ENCODE data around the gene PRIMA1.

Gene PRIMA1

DNA sequence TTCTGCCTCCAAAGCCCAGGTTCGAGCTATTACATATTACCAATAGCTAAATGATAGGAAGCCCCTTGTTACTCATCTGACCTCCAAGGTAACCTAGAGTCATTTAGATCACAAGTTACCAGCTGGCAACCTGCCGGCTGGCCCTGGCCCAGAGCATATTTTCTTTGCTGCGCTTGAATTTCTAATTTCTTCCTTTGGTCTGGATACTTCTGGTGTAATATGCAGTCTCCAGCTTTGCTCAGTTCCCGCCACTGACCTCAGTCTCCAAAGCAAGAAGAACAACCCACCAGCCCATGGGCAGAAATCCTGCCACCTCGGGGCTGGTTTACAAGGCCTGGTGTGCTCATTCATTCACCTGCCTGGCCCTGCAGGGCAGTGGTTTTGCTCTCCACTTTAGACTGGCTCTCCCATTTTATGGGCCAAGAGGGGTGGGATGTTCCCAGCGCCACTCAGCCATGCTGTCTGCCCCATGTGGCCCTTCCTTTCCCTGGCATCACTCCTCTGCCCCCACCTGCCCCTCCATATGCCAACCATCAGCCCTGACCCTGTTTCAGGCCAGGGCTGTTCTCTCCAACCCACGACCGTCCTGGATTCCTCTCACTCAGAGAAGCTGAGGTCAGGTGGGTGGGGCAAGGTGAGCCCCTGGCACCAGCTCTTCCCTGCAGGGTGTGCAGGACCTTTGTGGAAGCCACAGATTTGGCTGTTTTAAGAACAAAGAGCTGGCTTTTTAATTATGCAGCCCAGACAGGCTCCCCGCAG, 76.0 kb downstream of the PRIMA1 start:
- DNase-seq (ENCODE audit: low spot score): no peak

GRCh38 chr14:93709249-93709648, 79.0 kb downstream of the PRIMA1 start:
- no peak for DNase-seq (ENCODE audit: low spot score)

DNA sequence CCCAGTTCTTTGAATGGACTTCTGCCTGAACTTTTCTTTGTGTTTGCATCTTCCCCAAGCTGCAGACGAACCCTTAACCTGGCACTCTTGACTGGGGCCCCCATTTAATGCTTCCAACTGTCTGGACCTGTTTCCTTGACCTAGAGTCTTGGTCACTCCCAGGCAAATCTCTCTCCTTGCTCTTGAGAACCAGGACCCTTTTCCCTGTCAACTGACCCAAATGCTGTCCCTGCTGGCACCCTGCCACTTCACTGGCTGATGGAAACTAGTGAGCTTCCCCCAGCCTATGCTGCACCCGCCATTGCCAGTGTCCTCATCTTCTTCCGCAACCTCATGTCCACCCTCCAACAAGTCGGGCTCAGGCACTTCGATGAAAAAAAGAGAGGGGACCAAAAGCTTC, 79.5 kb downstream of the PRIMA1 start:
- no peak for DNase-seq (ENCODE audit: low spot score)

GRCh38 chr14:93708311-93708734, 80.0 kb downstream of the PRIMA1 start:
- DNase-seq (ENCODE audit: low spot score): no peak

- no peak for DNase-seq (ENCODE audit: low spot score)
Observed at GRCh38 chr14:93707475-93707874, 80.8 kb downstream of the PRIMA1 start.

DNA sequence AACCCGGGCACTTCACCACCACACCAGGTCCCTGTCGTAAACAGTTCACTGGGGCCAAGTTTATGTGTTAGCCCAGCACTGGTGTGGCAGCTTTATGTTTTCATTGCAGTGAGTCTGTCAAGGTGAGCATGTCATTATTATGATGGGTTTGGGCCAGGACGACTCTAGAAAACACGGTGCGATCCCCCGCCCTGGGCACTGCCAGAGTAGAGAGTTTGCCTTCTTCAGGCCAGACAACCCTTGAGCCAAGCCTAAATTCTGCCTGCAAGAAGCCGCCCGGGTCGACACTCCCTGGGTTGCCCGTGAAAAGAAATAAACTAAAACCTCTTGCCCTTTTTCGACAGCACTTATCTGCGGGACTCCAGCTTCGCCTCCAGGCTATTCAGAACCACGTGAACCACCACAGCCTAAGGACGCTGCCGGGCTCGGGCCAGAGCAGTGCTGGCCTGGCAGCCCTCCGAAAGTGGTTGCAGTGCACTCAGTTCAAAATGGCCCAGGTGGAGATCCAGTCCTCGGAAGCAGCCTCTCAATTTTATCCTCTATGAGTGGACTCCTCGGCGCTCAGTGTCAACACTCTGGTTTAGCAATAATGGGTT, 81.8 kb downstream of the PRIMA1 start:
- DNase-seq (ENCODE audit: low spot score): no peak

GRCh38 chr14:93705513-93706156, 82.7 kb downstream of the PRIMA1 start:
- DNase-seq (ENCODE audit: low spot score): no peak

GRCh38 chr14:93703941-93704340, 84.3 kb downstream of the PRIMA1 start:
- DNase-seq (ENCODE audit: low spot score): no peak

DNA sequence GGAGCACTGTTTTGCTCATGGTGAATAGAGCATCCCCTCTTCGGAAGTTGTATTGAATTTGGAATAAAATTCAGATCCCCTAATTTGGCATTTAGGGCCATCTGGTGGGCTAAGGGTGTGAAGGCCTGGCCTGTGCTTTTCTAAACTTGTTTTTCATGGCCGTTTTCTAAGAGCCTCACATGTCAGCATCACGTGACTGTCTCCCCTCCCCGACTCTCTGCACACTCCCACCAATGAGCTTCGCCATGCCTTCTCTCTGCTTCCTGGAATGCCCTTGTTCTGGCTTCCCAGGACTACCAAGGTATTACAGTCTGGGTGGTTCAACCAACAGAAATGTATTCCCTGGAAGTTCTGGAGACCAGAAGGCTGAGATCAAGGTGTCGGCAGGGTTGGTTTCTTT, 85.3 kb downstream of the PRIMA1 start:
- DNase-seq (ENCODE audit: low spot score): no peak

DNA sequence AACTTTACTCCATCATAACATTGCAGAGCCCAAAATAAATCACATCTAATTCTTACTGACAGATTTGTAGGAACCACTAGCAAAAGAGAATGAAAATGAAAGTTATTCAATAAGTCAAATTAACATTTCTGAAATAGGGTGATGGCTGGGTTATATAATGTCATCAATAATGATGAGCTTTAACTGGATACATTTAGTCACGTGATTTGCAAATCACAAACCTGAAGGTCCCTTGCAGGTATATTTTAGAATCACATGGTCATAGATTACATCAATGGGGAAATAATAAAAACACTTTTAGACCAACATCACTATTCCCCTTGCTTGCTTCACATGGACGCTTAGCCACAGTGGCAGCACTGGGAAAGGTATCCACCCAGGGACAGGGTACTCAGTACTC, 86.7 kb downstream of the PRIMA1 start:
- DNase-seq (ENCODE audit: low spot score): no peak

DNA sequence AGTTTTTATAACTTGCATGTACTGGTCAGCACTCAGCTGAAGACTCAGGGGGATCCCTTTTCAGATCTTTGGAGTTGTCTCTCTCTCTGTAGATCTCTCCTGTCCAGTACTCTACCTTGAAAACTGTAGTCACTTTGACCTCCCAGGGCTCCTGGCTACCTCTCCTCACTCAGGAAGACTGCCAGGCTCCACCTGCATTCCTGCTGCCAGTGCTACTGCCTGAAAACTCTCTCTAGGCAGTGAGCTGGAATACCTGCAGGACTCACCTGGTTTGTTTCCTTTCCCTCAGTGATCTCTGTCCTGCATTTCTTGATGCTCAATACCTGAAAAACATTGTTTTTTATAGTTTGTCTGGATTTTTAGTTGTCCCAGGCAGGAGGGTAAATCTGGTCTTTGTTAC, 87.4 kb downstream of the PRIMA1 start:
- DNase-seq (ENCODE audit: low spot score): no peak

- DNase-seq (ENCODE audit: low spot score): no peak
Observed at GRCh38 chr14:93693914-93694313, 94.4 kb downstream of the PRIMA1 start.

DNA sequence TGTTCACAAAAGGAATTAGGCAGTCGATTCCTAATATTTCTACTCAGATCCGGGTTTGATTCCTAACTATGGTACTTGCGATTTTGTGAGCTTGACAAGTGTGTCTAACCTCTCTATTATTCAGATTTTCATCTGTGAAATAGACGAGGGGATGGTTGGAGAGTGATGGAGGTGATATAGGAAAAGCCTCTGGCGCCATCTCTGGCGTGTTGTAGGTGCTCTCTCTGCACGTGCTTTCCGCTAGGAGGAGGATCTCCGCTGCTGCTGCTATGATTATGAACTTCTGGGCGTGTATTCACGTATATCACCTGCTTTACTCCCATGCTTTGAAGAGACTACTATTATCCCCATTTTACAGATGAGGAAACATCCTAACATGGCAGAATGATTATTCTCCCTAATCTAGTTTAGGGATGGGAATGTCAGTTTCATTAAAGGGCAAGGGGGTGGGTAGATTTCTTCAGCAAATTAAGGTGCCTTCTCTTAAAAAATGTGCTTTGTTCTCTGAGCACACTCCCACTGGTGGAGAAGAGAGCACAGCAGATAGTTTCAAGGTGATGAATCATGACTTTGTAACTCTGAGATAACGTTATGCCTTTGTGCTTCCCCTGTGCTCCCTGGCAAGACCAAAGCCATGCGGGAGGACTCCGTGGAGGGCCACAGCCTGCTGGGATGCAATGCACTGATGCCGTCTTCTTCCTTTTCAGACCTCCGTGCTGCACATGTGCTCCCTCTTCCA, 97.1 kb downstream of the PRIMA1 start:
- DNase-seq (ENCODE audit: low spot score): no peak

DNA sequence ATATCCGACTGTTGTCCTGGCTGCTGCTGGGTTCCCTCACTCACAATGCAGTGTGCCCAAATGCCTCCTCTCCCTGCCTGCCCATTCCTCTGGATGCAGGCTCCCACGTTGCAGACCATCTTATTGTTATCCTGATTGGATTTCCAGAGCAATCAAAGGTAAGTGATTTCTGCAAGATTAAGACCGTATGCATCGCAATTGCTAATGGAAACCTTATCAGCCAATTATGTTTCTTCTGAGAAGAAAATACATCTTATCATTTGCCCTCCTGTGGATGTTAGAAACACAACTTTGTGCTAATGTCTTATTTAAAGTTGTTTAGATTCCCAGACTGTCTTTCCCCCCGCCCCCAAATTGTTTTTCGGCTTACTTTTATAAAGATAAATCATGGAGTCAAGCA, 98.1 kb downstream of the PRIMA1 start:
- no peak for DNase-seq (ENCODE audit: low spot score)

DNA sequence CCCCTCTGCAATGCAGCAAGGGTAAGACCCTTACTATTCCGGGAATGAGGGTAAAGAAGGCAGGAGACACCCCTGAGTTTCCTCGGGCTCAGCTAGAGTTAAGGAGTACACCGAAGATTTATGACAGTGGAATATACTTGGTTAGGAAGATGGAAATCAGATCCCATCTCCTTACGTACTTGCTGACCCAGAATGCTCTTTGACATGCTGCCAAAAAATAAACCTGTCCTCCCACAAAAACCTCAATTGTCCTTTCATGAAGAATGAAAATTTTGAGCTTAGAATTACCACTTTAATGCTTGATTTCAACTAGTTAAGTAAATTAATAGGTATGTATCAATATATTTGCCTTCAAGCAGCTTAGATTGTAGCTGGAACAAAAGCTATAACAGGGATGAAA, 99.5 kb downstream of the PRIMA1 start:
- no peak for DNase-seq (ENCODE audit: low spot score)

DNA sequence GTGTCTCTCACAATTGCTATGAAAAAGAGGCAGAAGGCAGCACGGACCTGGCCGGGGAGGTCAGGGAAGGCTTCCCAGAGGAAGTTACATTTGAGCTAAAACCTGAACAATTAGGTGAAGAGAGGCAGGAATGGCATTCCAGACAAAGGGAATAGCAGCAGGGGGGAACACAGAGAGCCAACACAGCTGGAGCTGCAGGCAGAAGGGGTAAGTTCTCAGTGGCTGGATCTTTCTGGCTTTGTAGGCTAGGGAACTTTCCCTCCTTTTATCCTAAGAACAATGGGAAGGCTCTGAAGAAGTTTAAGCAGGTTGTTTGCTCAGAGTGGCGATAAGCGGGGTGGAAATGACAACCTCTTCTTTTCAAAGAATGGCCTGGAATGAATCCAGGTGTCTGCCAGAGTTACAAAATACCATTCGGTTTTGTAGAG, 100.0 kb downstream of the PRIMA1 start:
- DNase-seq (ENCODE audit: low spot score): no peak

DNA sequence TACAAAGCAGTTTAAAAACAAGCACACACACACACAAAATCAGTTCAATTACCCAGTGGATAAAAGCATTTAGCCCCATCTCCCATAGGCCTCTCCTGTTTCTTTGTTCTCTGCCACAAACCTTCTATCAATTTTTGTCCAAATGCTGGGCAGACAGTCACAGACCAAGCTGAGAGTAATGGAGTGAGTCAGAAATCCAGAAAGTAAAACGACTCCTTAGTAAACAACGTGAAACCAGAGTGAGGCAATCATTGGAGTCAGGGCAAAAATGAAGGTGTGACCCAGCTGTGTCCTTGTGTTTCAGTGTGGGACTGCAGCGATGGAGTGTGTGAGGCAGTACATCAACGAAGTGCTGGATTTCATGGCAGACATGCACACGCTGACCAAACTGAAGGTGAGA, 102.0 kb downstream of the PRIMA1 start:
- no peak for DNase-seq (ENCODE audit: low spot score)

DNA sequence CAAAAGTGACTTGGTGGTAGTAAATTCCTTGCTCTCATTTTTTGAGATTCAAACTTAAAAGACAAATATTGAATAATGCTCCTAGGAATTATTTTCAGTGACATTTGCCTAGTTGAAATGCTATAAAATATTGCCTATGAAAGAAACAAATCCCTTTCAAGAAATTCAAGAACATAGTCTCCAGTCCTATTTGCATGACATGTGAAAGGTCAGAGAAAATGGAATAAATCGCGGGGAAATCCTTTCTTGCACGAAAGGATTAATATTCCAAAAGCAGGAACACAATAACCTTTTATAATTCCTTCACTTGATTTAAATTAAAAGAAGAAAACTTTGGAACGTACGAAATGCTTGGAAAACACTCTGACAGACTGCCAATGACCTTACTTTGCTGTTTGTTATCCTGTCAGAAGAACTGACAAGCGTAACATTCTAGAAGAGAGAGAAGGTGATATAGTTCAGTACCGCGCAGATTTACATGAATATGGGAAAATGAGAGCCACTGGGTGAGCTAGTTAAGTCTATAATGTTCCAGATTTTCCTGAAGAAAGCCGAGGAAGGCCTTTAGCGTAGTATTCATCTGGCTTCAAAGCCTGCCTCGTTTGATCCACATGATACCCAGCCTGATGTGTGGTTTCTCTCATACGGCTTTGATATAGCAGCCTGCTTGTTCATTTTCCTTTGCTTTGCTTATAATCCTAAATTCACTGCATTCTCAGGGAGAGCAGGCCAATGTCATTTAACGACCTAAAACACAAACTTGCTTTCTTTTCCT, 103.0 kb downstream of the PRIMA1 start:
- no peak for DNase-seq (ENCODE audit: low spot score)

GRCh38 chr14:93683226-93683625, 105.1 kb downstream of the PRIMA1 start:
- no peak for DNase-seq (ENCODE audit: low spot score)

DNA sequence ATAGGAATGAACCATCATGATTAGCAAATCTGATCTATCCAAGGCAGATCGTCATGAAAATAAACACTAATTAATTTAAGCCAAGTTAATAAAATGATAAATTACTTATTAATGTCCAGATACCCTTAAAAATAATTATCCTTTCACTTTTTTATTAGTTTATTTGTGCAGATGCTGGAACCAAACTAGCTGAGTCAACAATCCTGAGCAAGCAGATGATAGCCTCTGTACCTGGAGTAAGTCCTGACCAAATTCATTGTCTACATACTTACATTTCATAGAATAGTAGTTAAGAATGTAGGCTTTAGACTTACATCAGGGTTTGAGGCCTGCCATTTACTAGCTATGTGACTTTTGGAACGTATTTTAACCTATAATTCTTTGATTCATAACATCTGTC, 105.8 kb downstream of the PRIMA1 start:
- DNase-seq (ENCODE audit: low spot score): no peak

DNA sequence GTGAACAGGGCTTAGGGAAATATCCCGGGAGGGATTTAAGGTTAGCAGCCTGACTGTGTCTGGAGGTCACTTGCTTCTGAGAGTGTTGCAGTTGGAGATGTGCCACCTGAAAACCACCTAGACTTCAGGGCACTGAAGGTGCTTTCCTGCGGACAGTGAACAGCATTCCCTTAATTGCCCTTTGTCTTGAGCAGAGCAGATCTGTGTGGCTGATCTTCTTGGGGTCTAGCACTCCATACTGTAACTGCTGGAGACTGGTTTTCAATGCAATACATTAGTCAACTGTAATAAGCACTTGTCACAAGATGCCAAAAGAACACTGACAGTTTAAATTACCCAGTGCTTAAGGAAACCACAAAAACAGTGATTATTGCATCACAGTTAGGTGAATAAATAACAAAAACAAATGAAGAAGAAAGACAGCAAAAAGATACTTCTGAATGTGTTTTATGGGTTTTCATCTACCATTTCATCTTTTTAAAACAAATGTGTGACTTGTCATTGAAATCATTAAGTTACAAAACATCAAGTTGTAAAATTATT, 111.8 kb downstream of the PRIMA1 start:
- DNase-seq (ENCODE audit: low spot score): no peak

GRCh38 chr14:93675651-93676050, 112.6 kb downstream of the PRIMA1 start:
- DNase-seq (ENCODE audit: low spot score): no peak

All from AG08395 (cell line).